HUDEP-2 (cell line): Measurements from ENCODE around the gene TSC22D1.
A peak's percentile ranks its signal among the peaks of the same experiment; 100 is the strongest.

ENCODE experiments used
- DNase-seq, 76 experiments: peaks; one replicate each; lab custom pipeline; 2025; ENCODE audit not compliant: unreplicated experiment in 76 of 76; lab: John Stamatoyannopoulos, UW

TSC22D1 gene

GRCh38 chr13:44389060-44389666 is 187.0 kb downstream of the TSC22D1 start:
- DNase-seq: no peak

- peak in 48 of 76 experiments; percentile 2 to 73 (median 30) for DNase-seq
These were observed 187.6 kb downstream of the TSC22D1 start for GRCh38 chr13:44388427-44389059.

GRCh38 chr13:44386913-44387556 is 189.1 kb downstream of the TSC22D1 start:
- DNase-seq: peak in 75 of 76 experiments; percentile 32 to 98 (median 86)

GRCh38 chr13:44385847-44386246 is 190.3 kb downstream of the TSC22D1 start:
- peak in 9 of 76 experiments; percentile 6 to 35 (median 19) for DNase-seq

GRCh38 chr13:44385401-44385800 is 190.7 kb downstream of the TSC22D1 start:
- no peak for DNase-seq

GRCh38 chr13:44384778-44385177 is 191.4 kb downstream of the TSC22D1 start:
- no peak for DNase-seq

GRCh38 chr13:44383945-44384344 is 192.2 kb downstream of the TSC22D1 start:
- no peak for DNase-seq

- peak in 75 of 76 experiments; percentile 31 to 96 (median 84) for DNase-seq
These were observed 193.4 kb downstream of the TSC22D1 start for GRCh38 chr13:44382635-44383145.
